NCI-H1105 (cell line): ENCODE measurements around the gene PKP1.
A peak's percentile ranks its signal among the peaks of the same experiment; 100 is the strongest.

Experiments
- DNase-seq: peaks from one replicate; lab custom pipeline; 2025; lab: John Stamatoyannopoulos, UW

PKP1 gene

GRCh38 chr1:201329801-201330200 is 46.5 kb downstream of the PKP1 start:
- DNase-seq: no peak

- DNase-seq: no peak
Observed at GRCh38 chr1:201330541-201330940, 47.2 kb downstream of the PKP1 start.

- DNase-seq: no peak
Observed at GRCh38 chr1:201331166-201331565, 47.9 kb downstream of the PKP1 start.

- no peak for DNase-seq
Observed at GRCh38 chr1:201332021-201332420, 48.7 kb downstream of the PKP1 start.

- no peak for DNase-seq
Observed at GRCh38 chr1:201332616-201333335, 49.5 kb downstream of the PKP1 start.

GRCh38 chr1:201334325-201335173 is 51.2 kb downstream of the PKP1 start:
- no peak for DNase-seq

- no peak for DNase-seq
Observed at GRCh38 chr1:201335174-201335870, 52.0 kb downstream of the PKP1 start.

- DNase-seq: no peak
Observed at GRCh38 chr1:201335901-201336300, 52.6 kb downstream of the PKP1 start.

- DNase-seq: no peak
Observed at GRCh38 chr1:201336711-201337450, 53.6 kb downstream of the PKP1 start.

- no peak for DNase-seq
Observed at GRCh38 chr1:201341377-201341776, 58.1 kb downstream of the PKP1 start.

- no peak for DNase-seq
Observed at GRCh38 chr1:201344206-201345080, 61.1 kb downstream of the PKP1 start.

- no peak for DNase-seq
Observed at GRCh38 chr1:201345081-201345355, 61.7 kb downstream of the PKP1 start.

- peak; percentile 16 for DNase-seq
Observed at GRCh38 chr1:201346337-201346939, 63.1 kb downstream of the PKP1 start.

- no peak for DNase-seq
Observed at GRCh38 chr1:201346987-201347386, 63.7 kb downstream of the PKP1 start.

- no peak for DNase-seq
Observed at GRCh38 chr1:201347498-201348210, 64.3 kb downstream of the PKP1 start.

- peak; percentile 2 for DNase-seq
Observed at GRCh38 chr1:201348211-201348566, 64.9 kb downstream of the PKP1 start.

GRCh38 chr1:201349092-201349491 is 65.8 kb downstream of the PKP1 start:
- DNase-seq: no peak

GRCh38 chr1:201350361-201350725 is 67.0 kb downstream of the PKP1 start:
- DNase-seq: no peak

- DNase-seq: no peak
Observed at GRCh38 chr1:201350884-201351283, 67.6 kb downstream of the PKP1 start.

- no peak for DNase-seq
Observed at GRCh38 chr1:201351617-201352016, 68.3 kb downstream of the PKP1 start.
